Testis (tissue), 2 donors: ENCODE data around the gene HAGH.

Experiments used
- POLR2A ChIP-seq: fragments of 450-650 bp; IDR thresholded peaks from one replicate; pipeline ENCODE4 v1.6.1; 2017; ENCODE audit warnings: antibody characterized with exemption, mild to moderate bottlenecking, moderate library complexity
- TF ChIP-seq, protein P1 (sequence below), 3 experiments: fragments of 450-650 bp in 2 of 3; fragments of 200-600 bp in 1 of 3; sonication (generic) in 1 of 3; IDR thresholded peaks; one replicate each; pipeline ENCODE4 v1.5.1; 2016 to 2019; ENCODE audit warnings: antibody characterized with exemption in 3 of 3, mild to moderate bottlenecking in 2 of 3, moderate library complexity in 1 of 3

DNA sequence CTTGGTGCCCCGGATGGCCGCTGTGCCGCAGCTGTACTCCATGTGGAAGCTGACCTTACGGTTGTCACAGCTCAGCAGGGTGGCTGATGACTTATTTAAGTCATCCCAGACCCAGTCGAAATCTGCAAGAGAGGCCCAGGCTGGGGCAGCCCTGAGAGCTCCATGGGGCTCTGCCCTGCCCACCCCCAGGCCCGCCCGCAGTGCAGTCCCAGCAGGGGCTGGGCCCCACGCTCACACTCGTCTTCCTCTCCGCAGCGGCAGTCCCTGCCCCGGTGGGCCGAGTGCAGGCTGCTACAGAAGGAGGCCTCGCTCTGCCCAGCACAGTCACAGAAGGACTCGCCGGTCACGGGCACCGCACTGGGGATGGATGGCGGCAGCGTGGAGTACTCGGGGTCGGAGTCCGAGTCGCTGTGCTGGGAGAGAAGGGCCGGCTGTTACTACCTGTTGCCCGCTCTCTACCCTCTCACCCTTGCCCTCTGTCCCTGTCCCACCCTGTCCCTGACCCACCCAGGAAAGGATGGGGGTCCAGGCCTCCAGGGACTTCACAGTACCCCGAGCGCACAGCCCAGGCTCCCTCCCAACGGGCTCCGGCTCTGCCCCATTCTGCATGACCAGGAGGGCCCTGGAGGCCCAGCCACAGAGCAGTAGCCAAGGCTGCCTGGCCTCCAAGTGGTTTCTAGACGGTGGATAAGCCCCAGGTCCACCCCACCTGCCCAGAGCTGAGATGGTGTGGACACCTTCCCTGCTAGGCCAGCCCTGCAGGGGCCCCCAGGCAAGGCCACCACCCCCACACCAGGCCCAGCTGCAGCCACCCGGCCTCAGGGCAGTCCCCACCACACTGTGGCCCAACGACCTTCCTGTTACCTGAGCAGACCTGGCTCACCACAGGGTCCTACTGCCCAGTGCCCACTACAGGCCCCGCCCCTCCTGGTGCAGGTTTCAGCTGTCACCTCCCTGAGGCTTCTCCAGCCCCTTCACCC, 48.1 kb downstream of the HAGH start:
- TF ChIP-seq POLR2A, result no peak
- TF ChIP-seq, protein P1, sequence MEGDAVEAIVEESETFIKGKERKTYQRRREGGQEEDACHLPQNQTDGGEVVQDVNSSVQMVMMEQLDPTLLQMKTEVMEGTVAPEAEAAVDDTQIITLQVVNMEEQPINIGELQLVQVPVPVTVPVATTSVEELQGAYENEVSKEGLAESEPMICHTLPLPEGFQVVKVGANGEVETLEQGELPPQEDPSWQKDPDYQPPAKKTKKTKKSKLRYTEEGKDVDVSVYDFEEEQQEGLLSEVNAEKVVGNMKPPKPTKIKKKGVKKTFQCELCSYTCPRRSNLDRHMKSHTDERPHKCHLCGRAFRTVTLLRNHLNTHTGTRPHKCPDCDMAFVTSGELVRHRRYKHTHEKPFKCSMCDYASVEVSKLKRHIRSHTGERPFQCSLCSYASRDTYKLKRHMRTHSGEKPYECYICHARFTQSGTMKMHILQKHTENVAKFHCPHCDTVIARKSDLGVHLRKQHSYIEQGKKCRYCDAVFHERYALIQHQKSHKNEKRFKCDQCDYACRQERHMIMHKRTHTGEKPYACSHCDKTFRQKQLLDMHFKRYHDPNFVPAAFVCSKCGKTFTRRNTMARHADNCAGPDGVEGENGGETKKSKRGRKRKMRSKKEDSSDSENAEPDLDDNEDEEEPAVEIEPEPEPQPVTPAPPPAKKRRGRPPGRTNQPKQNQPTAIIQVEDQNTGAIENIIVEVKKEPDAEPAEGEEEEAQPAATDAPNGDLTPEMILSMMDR (IDR thresholded peaks at IDR 0.05), result no peak
